H1 (cell line): Measurements from ENCODE around the gene GABARAPL1. TPM values are rescaled to one million over a fixed set of nuclear protein-coding genes. Genes with fewer than 3 reads are reported as not detected.

ENCODE experiments used
- CTCF ChIA-PET: fragments of 300-600 bp; sonication (Branson Sonifier 250); formaldehyde crosslinking; loops from one replicate; lab custom pipeline; 2021; ENCODE audit not compliant: partially characterized antibody; lab: Charles Lee
- POLR2A ChIA-PET: fragments of 300-600 bp; sonication (Branson Sonifier 250); formaldehyde crosslinking; loops from one replicate; lab custom pipeline; 2021; ENCODE audit warnings: inconsistent platforms; ENCODE audit not compliant: partially characterized antibody; lab: Charles Lee
- DNase-seq, 2 experiments: peaks; one replicate each; pipeline versions ENCODE4 v3.0.0 to v3.0.0-alpha.2; 2010 to 2022; ENCODE audit warnings: low spot score in 2 of 2, low read depth in 1 of 2, mixed read lengths in 1 of 2
- FAIRE-seq: peaks from 2 replicates; lab custom pipeline; 2011; peaks lifted over from hg19 to GRCh38; lab: Jason Lieb, UNC
- H2AFZ ChIP-seq: 2 replicates; pipeline ENCODE4 v1.8.1; 2012; ENCODE audit warnings: low read length, inconsistent platforms
- H2AK5ac ChIP-seq: 2 replicates; pipeline ENCODE4 v1.6.1; 2013; ENCODE audit warnings: low read depth, low read length
- H2BK120ac ChIP-seq: replicated peaks from 2 replicates; pipeline ENCODE3; 2013; ENCODE audit warnings: low read depth, low read length, inconsistent platforms
- H2BK12ac ChIP-seq: 2 replicates; pipeline ENCODE4 v1.6.1; 2013; ENCODE audit warnings: low read depth, low read length
- H2BK15ac ChIP-seq: 2 replicates; pipeline ENCODE4 v1.6.1; 2013; ENCODE audit warnings: low read length
- H2BK20ac ChIP-seq: 2 replicates; pipeline ENCODE4 v1.6.1; 2013; ENCODE audit warnings: low read length
- H2BK5ac ChIP-seq: 2 replicates; pipeline ENCODE4 v1.6.1; 2013; ENCODE audit warnings: low read depth, low read length
- H3K14ac ChIP-seq: 2 replicates; pipeline ENCODE4 v1.6.1; 2013; ENCODE audit warnings: inconsistent platforms; ENCODE audit not compliant: insufficient read length
- H3K18ac ChIP-seq: 2 replicates; pipeline ENCODE4 v1.6.1; 2013; ENCODE audit warnings: low read length; ENCODE audit errors: extremely low read depth
- H3K23ac ChIP-seq: 2 replicates; pipeline ENCODE4 v1.6.1; 2013; ENCODE audit warnings: inconsistent platforms; ENCODE audit not compliant: insufficient read length
- H3K23me2 ChIP-seq: 2 replicates; pipeline ENCODE4 v1.6.1; 2013; ENCODE audit warnings: low read depth, low read length
- H3K27ac ChIP-seq: 2 replicates; pipeline ENCODE4 v1.6.1; 2011; ENCODE audit warnings: low read depth, low read length, inconsistent platforms
- H3K27me3 ChIP-seq, 4 experiments: replicated peaks in 1 of 4; 1 replicate in 1 of 4; 2 replicates in 3 of 4; pipeline versions ENCODE4 v1.6.1 to v1.8.1; 2011 to 2013; ENCODE audit warnings: low read length in 3 of 4, mild to moderate bottlenecking in 3 of 4, inconsistent platforms in 2 of 4, mixed read lengths in 2 of 4, moderate library complexity in 1 of 4; ENCODE audit not compliant: control insufficient read depth in 3 of 4, insufficient read depth in 3 of 4; ENCODE audit errors: extremely low read depth in 1 of 4
- H3K36me3 ChIP-seq, 4 experiments: 2 replicates each; pipeline versions ENCODE4 v1.6.1 to v1.8.1; 2011 to 2013; ENCODE audit warnings: mild to moderate bottlenecking in 4 of 4, low read length in 3 of 4, moderate library complexity in 2 of 4, control low read depth in 1 of 4, inconsistent platforms in 1 of 4; ENCODE audit not compliant: insufficient read depth in 4 of 4, control insufficient read depth in 2 of 4
- H3K4ac ChIP-seq: replicated peaks from 2 replicates; pipeline ENCODE3; 2013; ENCODE audit warnings: low read length, low read depth, mixed read lengths, inconsistent platforms; ENCODE audit not compliant: insufficient read length
- H3K4me1 ChIP-seq, 4 experiments: replicated peaks in 1 of 4; 1 replicate in 1 of 4; 2 replicates in 3 of 4; pipeline versions ENCODE4 v1.6.1 to v1.8.1; 2011 to 2013; ENCODE audit warnings: low read length in 3 of 4, inconsistent platforms in 2 of 4, mixed read lengths in 1 of 4; ENCODE audit not compliant: insufficient read depth in 4 of 4, control insufficient read depth in 3 of 4
- H3K4me2 ChIP-seq, 2 experiments: 2 replicates each; pipeline versions ENCODE4 v1.6.1 to v1.8.1; 2011 to 2013; ENCODE audit warnings: low read depth in 2 of 2, low read length in 2 of 2, control low read depth in 1 of 2, inconsistent platforms in 1 of 2, mild to moderate bottlenecking in 1 of 2; ENCODE audit not compliant: insufficient read depth in 1 of 2
- H3K4me3 ChIP-seq, 4 experiments: fragments of 200-600, 300-600 bp in 1 of 4; sonication (generic), shearing (Covaris generic), sonication (Bioruptor Twin) in 1 of 4; 2 replicates each; pipeline versions ENCODE4 v1.5.1 to v1.8.1; 2011 to 2016; ENCODE audit warnings: low read length in 4 of 4, low read depth in 3 of 4, control low read depth in 2 of 4, inconsistent platforms in 2 of 4, mild to moderate bottlenecking in 2 of 4, mixed read lengths in 1 of 4, moderate library complexity in 1 of 4; ENCODE audit not compliant: insufficient read depth in 2 of 4; ENCODE audit errors: extremely low read depth in 1 of 4
- H3K56ac ChIP-seq: replicated peaks from 2 replicates; pipeline ENCODE3; 2013; ENCODE audit warnings: low read depth, mild to moderate bottlenecking, mixed read lengths, low read length, inconsistent platforms; ENCODE audit not compliant: insufficient read length
- H3K79me1 ChIP-seq: 2 replicates; pipeline ENCODE4 v1.6.1; 2013; ENCODE audit warnings: low read depth, low read length, control low read depth
- H3K79me2 ChIP-seq, 2 experiments: 2 replicates each; pipeline versions ENCODE4 v1.6.1 to v1.8.1; 2012 to 2013; ENCODE audit warnings: low read length in 2 of 2, mild to moderate bottlenecking in 2 of 2, inconsistent platforms in 1 of 2; ENCODE audit not compliant: insufficient read depth in 2 of 2, control insufficient read depth in 1 of 2
- H3K9ac ChIP-seq, 4 experiments: replicated peaks in 1 of 4; 1 replicate in 1 of 4; 2 replicates in 3 of 4; pipeline versions ENCODE4 v1.6.1 to v1.8.1; 2011 to 2013; ENCODE audit warnings: low read depth in 3 of 4, low read length in 3 of 4, control low read depth in 2 of 4, mild to moderate bottlenecking in 2 of 4, moderate library complexity in 2 of 4, inconsistent platforms in 1 of 4; ENCODE audit errors: extremely low read depth in 1 of 4
- H3K9me3 ChIP-seq, 2 experiments: 2 replicates each; pipeline versions ENCODE4 v1.6.1 to v1.8.1; 2012 to 2013; ENCODE audit warnings: mild to moderate bottlenecking in 2 of 2, moderate library complexity in 2 of 2, control low read depth in 1 of 2, inconsistent platforms in 1 of 2, low read depth in 1 of 2, low read length in 1 of 2, mixed read lengths in 1 of 2; ENCODE audit not compliant: insufficient read depth in 2 of 2
- H4K20me1 ChIP-seq, 2 experiments: replicated peaks in 1 of 2; 2 replicates each; pipeline versions ENCODE3 to v1.8.1; 2011 to 2013; ENCODE audit warnings: inconsistent platforms in 2 of 2, low read length in 2 of 2, mild to moderate bottlenecking in 1 of 2; ENCODE audit not compliant: insufficient read depth in 2 of 2, control insufficient read depth in 1 of 2
- H4K5ac ChIP-seq: 2 replicates; pipeline ENCODE4 v1.6.1; 2013; ENCODE audit warnings: low read length, low read depth, mixed read lengths, inconsistent platforms; ENCODE audit not compliant: insufficient read length
- H4K8ac ChIP-seq: 2 replicates; pipeline ENCODE4 v1.8.0; 2013; ENCODE audit warnings: mild to moderate bottlenecking, moderate library complexity, low read length, inconsistent platforms; ENCODE audit not compliant: insufficient read depth; ENCODE audit errors: extremely low read depth
- H4K91ac ChIP-seq: replicated peaks from 2 replicates; pipeline ENCODE3; 2013; ENCODE audit warnings: low read length, mixed read lengths, inconsistent platforms; ENCODE audit not compliant: insufficient read length
- BACH1 ChIP-seq: IDR thresholded peaks from 2 replicates; pipeline ENCODE4 v1.6.1; 2012; ENCODE audit warnings: low read length, improper control_type of control experiment
- EGR1 ChIP-seq: IDR thresholded peaks from 2 replicates; pipeline ENCODE4 v1.6.1; 2011; ENCODE audit warnings: low read depth, low read length, borderline replicate concordance
- EP300 ChIP-seq, 2 experiments: IDR thresholded peaks; 1 replicate in 1 of 2; 2 replicates in 1 of 2; pipeline ENCODE4 v1.6.1; 2011 to 2012; ENCODE audit warnings: low read depth in 2 of 2, low read length in 2 of 2, mild to moderate bottlenecking in 2 of 2, borderline replicate concordance in 1 of 2, inconsistent platforms in 1 of 2, moderate library complexity in 1 of 2
- NRF1 ChIP-seq: IDR thresholded peaks from 2 replicates; pipeline ENCODE4 v1.6.1; 2011; ENCODE audit warnings: mild to moderate bottlenecking, low read depth, low read length, improper control_type of control experiment
- SP2 ChIP-seq: IDR thresholded peaks from 2 replicates; pipeline ENCODE4 v1.6.1; 2012; ENCODE audit warnings: mild to moderate bottlenecking, low read length, inconsistent platforms
- TBP ChIP-seq: IDR thresholded peaks from 2 replicates; pipeline ENCODE4 v1.6.1; 2011; ENCODE audit warnings: low read depth, low read length, improper control_type of control experiment
- WGBS, 2 experiments: shearing (Covaris generic) in 1 of 2; methylation state at CpG; one replicate each; pipeline versions ENCODE4 v1.1.6 to v1.1.7; 2013 to 2015; ENCODE audit warnings: low lambda C conversion rate in 2 of 2, mixed read lengths in 2 of 2, inconsistent platforms in 1 of 2, low coverage in 1 of 2, missing lambda C conversion rate in 1 of 2; ENCODE audit not compliant: insufficient replicate concordance in 2 of 2, insufficient coverage in 1 of 2, insufficient read length in 1 of 2; ENCODE audit errors: extremely low coverage in 1 of 2, missing lambda C conversion rate in 1 of 2; 5-methylcytosine and 5-hydroxymethylcytosine counted together
- polyA plus RNA-seq, 7 experiments: library from polyadenylated mRNA; depleted of rRNA in 3 of 7; stranded (reverse) in 5 of 7; unstranded in 2 of 7; fragments of >200 nt in 5 of 7; fragments of 200-250 nt in 2 of 7; gene quantifications; 1 replicate in 5 of 7; 2 replicates in 1 of 7; 4 replicates in 1 of 7; pipeline versions ENCODE4 v1.2.1 to v1.2.3, GENCODE V29; 2011 to 2013; ENCODE audit warnings: missing spikeins in 2 of 7, mixed read lengths in 2 of 7
- total RNA-seq: library from RNA; stranded (reverse); fragmentation: NEBNext Ultra II Directional; extraction: Animal tissue kit (Norgen Biotek cat#: 25700); gene quantifications from 2 replicates; pipeline ENCODE4 v1.2.1, GENCODE V29; 2021
- TF ChIP-seq, protein P1 (sequence below): IDR thresholded peaks from 2 replicates; pipeline ENCODE4 v1.6.1; 2011; ENCODE audit warnings: low read depth, mild to moderate bottlenecking, low read length; ENCODE audit not compliant: insufficient read depth
- TF ChIP-seq, protein P2 (sequence below), 3 experiments: IDR thresholded peaks; 1 replicate in 2 of 3; 2 replicates in 1 of 3; pipeline versions ENCODE4 v1.5.1 to v1.6.1; 2011; ENCODE audit warnings: low read length in 3 of 3, mild to moderate bottlenecking in 3 of 3, inconsistent platforms in 2 of 3, low read depth in 1 of 3, moderate library complexity in 1 of 3; ENCODE audit not compliant: insufficient read depth in 1 of 3; ENCODE audit errors: control extremely low read depth in 1 of 3
- TF ChIP-seq, protein P3 (sequence below): IDR thresholded peaks from 2 replicates; pipeline ENCODE4 v1.6.1; 2012; ENCODE audit warnings: low read length, inconsistent platforms

The GABARAPL1 gene
- total and polyA plus RNA-seq, 2 of the 8 experiments (the other 6 are each of a cell fraction or from before 2014, with no cell fraction given): 56.1 to 87.9 TPM

DNA sequence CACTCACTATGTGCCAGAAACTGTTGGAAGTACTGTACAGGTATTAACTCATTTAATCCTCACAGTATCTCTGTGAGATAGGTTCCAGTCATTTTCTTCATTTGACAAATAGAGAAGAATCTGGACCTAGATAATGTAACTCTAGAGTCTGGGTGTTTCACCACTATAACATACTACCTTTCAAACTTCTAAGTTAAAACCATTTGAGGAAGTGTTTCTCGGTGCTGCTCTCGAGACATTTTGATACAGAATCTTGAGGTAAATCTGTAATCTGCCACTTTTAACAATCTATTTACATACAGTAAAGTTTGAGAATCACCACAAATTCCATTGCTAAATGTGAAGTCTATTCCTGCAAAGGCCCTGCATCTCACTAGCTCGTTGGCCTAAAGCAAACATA lies 49.6 kb upstream of the GABARAPL1 start:
- no peak overlapping the region for H3K4ac ChIP-seq
- H3K27ac ChIP-seq: no peak overlapping the region
- CTCF ChIA-PET: interaction anchor here (0.5 to 3.6 kb wide), 3 partner anchors 10 to 177 kb away, joined by 3 to 13 read pairs (median 4); no protein-coding TSS in a partner anchor
- H3K9ac ChIP-seq: no peak overlapping the region
- H3K4me1 ChIP-seq: no peaks in the 10 kb centered on the region
- no peak overlapping the region for H2BK15ac ChIP-seq
- H3K27me3 ChIP-seq: no peaks in the 10 kb centered on the region
- no peak overlapping the region for H3K56ac ChIP-seq
- DNase-seq (no peak), FAIRE-seq (no peak)
- no peaks in the 10 kb centered on the region for H3K79me2 ChIP-seq
- no peaks in the 10 kb centered on the region for H3K36me3 ChIP-seq
- no peak overlapping the region for H2BK120ac ChIP-seq
- no peaks in the 10 kb centered on the region for H4K20me1 ChIP-seq
- H3K23ac ChIP-seq: no peak overlapping the region
- H3K4me3 ChIP-seq: no peak overlapping the region
- H3K23me2 ChIP-seq: no peaks in the 10 kb centered on the region
- no peak overlapping the region for H2BK20ac ChIP-seq
- no peak overlapping the region for H2BK12ac ChIP-seq
- no peaks in the 10 kb centered on the region for H3K79me1 ChIP-seq
- WGBS, 2 experiments: 92% methylated on average over 3 of the region's 3 CpGs; no CpG with 5 or more reads in 1 of the 2 experiments
- POLR2A ChIA-PET: no interaction called here
- no peak overlapping the region for H3K14ac ChIP-seq
- no peak overlapping the region; the same call in 1 of the 2 replicates for H2AFZ ChIP-seq
- no peak overlapping the region for H3K18ac ChIP-seq
- H4K91ac ChIP-seq: no peak overlapping the region
- H4K8ac ChIP-seq: no peak overlapping the region
- H3K9me3 ChIP-seq: no peaks in the 10 kb centered on the region
- no peak overlapping the region for H2AK5ac ChIP-seq
- H4K5ac ChIP-seq: no peak overlapping the region
- H3K4me2 ChIP-seq: no peak overlapping the region
- no peak overlapping the region for H2BK5ac ChIP-seq
- no peak for TF ChIP-seq TBP
- TF ChIP-seq, protein P1, sequence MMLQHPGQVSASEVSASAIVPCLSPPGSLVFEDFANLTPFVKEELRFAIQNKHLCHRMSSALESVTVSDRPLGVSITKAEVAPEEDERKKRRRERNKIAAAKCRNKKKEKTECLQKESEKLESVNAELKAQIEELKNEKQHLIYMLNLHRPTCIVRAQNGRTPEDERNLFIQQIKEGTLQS: no peak
- no peak for TF ChIP-seq SP2
- TF ChIP-seq, protein P2, sequence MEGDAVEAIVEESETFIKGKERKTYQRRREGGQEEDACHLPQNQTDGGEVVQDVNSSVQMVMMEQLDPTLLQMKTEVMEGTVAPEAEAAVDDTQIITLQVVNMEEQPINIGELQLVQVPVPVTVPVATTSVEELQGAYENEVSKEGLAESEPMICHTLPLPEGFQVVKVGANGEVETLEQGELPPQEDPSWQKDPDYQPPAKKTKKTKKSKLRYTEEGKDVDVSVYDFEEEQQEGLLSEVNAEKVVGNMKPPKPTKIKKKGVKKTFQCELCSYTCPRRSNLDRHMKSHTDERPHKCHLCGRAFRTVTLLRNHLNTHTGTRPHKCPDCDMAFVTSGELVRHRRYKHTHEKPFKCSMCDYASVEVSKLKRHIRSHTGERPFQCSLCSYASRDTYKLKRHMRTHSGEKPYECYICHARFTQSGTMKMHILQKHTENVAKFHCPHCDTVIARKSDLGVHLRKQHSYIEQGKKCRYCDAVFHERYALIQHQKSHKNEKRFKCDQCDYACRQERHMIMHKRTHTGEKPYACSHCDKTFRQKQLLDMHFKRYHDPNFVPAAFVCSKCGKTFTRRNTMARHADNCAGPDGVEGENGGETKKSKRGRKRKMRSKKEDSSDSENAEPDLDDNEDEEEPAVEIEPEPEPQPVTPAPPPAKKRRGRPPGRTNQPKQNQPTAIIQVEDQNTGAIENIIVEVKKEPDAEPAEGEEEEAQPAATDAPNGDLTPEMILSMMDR (IDR thresholded peaks at IDR 0.05; ENCODE audit: control extremely low read depth in 1 of 3, insufficient read depth in 1 of 3, low read depth in 1 of 3, low read length in 3 of 3): no peak
- no peak for TF ChIP-seq EP300 (IDR thresholded peaks at IDR 0.05; ENCODE audit: borderline replicate concordance in 1 of 2, low read depth in 2 of 2, low read length in 2 of 2)
- TF ChIP-seq BACH1: no peak
- TF ChIP-seq EGR1: no peak
- TF ChIP-seq, protein P3, sequence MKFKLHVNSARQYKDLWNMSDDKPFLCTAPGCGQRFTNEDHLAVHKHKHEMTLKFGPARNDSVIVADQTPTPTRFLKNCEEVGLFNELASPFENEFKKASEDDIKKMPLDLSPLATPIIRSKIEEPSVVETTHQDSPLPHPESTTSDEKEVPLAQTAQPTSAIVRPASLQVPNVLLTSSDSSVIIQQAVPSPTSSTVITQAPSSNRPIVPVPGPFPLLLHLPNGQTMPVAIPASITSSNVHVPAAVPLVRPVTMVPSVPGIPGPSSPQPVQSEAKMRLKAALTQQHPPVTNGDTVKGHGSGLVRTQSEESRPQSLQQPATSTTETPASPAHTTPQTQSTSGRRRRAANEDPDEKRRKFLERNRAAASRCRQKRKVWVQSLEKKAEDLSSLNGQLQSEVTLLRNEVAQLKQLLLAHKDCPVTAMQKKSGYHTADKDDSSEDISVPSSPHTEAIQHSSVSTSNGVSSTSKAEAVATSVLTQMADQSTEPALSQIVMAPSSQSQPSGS: no peak
- TF ChIP-seq NRF1: no peak
